ENCODE data around the gene COL8A1.
"Not testable (repeated sequence)": the region's sequence is repeated elsewhere in the genome, so short reads cannot be mapped to it uniquely, and the experiment has no call there.

Gene COL8A1

DNA sequence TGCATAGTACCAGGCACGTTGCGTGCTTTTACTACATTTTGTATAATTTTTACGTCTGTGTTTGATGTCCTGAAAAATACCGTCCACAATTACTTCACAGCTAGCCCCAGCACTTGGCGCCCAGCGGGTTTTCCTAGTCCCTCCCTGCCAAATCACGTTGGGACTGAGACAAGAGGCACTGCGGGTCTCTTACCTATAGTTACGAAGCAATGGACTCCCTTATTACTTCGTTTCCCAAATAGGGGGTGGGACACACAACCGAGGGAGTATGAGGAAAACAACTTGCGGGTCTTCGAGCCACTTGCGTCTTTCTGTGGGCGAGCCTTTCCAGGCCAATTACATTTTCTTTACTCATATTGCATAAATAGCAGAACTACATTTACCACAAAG, 178.6 kb downstream of the COL8A1 start:
- no peak for DNase-seq

- peak; percentile 92 for DNase-seq
Observed at GRCh38 chr3:99817437-99818240, 179.2 kb downstream of the COL8A1 start, which contains the start of gene CMSS1. TSS of gene CMSS1 (plus strand) at chr3:99817862.

GRCh38 chr3:99818818-99819217, 180.4 kb downstream of the COL8A1 start:
- no peak for DNase-seq

- no peak for DNase-seq
Observed at GRCh38 chr3:99823723-99824711, 185.6 kb downstream of the COL8A1 start.

- no peak for DNase-seq
Observed at GRCh38 chr3:99825004-99825640, 186.7 kb downstream of the COL8A1 start.

DNA sequence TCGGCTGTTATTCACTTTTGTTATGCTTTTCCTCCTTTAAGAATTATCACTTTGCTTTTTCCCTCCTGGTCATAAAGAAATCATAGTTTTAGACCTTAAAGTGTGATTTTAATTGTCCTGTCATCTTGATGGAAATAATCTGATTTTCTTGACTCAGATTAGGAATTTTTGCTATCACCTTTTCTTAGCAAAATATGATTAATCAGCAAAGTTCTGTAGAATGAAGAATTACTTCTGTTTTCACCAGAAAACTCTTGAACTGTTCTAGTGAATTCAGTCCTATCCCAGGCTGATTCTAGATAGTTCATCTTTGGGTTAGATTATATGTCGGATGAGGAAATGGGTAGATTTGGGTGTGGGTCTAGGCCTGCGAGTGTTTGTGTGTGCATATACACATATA, 191.4 kb downstream of the COL8A1 start:
- DNase-seq: no peak

DNA sequence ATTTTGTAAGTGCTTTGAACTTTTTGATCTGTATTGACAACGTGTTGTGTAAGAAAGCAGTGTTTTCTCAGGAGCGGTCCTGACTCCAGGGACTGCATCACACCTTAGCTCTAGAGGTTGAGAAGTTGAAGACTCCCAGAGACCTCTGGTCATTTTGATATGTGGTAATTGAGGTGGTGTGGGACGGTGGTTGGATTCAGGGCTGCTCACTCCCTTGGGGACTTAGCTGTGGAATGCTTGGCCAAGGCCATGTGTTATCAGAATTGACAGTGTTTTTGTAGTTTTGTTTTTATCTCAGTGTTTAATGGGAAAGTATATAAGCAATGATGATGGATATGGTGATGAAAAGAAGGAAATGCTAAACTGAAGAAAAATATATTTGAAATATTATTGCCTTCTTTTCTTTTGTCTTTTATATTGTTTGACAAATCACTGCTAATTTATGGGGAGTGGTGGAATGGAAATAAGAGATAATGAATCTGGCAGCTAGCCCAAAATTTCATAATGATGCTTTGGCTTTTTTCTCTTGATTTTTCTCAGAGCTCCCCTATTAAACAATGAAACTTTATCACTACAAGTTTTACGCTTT, 195.3 kb downstream of the COL8A1 start:
- no peak for DNase-seq

- no peak for DNase-seq
Observed at GRCh38 chr3:99834211-99834957, 196.0 kb downstream of the COL8A1 start.

DNA sequence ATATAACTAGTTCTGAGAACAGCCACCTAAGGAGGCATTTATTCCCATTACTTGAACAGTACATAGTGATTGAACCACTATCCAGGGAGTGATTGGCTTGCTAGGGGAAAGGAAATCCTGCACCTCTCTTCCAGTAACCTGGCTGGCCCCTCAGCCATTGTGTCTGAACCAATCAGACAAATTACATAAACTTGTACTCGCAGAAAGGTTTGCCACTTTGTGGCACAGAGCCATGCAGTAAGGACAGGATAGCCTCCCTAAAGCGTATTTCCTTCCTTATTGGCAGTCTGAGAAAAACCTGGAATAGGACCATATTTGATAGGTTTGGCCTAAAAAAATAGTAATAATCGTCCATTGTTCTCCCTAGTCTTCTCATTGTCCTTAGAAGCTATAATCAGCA, 198.3 kb downstream of the COL8A1 start:
- no peak for DNase-seq

- DNase-seq: no peak
Observed at GRCh38 chr3:99837715-99838114, 199.3 kb downstream of the COL8A1 start.

DNA sequence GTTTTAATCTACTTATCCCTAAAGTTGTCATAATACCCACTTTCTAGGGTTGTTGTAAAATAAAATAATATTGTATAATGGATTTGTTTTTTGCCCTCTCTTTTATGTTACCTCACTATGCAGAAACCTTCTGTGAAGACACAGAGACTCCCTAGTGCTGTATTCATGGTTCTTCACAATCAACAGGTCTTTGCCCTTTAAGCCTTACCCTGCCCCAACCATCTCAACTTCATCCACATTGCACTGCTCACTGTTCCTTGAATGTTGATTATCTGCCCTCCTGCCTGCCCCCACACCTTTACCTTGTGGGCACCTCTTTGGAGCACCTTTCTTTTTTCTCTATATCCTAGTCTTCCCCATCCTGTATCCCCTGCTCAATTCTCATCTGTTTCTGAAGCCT, 200.4 kb downstream of the COL8A1 start:
- no peak for DNase-seq

GRCh38 chr3:99839613-99840012, 201.2 kb downstream of the COL8A1 start:
- DNase-seq: no peak

GRCh38 chr3:99841949-99842348, 203.6 kb downstream of the COL8A1 start:
- DNase-seq: not testable (repeated sequence)

- DNase-seq: no peak
Observed at GRCh38 chr3:99842826-99843589, 204.6 kb downstream of the COL8A1 start.

GRCh38 chr3:99843590-99844258, 205.3 kb downstream of the COL8A1 start:
- no peak for DNase-seq

- DNase-seq: no peak
Observed at GRCh38 chr3:99845331-99845730, 206.9 kb downstream of the COL8A1 start.

DNA sequence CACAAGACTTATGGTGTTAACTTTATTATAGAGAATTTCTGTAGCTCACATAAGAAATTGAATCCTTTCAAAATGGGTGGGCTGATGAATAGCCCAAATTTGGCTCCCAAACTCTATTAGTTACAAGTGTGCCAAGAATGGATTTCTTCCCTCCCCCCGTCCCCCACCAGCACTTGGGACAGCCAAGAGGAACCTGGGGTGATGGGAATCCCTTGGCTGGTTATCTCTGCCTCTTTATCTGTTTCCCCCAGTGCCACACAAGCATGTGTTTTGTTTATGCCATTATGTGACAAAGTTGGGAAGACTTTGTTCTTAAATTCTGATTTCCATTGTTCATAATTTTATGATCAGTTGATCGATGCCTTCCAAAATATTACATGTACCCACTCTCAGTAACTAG, 207.6 kb downstream of the COL8A1 start:
- no peak for DNase-seq

DNA sequence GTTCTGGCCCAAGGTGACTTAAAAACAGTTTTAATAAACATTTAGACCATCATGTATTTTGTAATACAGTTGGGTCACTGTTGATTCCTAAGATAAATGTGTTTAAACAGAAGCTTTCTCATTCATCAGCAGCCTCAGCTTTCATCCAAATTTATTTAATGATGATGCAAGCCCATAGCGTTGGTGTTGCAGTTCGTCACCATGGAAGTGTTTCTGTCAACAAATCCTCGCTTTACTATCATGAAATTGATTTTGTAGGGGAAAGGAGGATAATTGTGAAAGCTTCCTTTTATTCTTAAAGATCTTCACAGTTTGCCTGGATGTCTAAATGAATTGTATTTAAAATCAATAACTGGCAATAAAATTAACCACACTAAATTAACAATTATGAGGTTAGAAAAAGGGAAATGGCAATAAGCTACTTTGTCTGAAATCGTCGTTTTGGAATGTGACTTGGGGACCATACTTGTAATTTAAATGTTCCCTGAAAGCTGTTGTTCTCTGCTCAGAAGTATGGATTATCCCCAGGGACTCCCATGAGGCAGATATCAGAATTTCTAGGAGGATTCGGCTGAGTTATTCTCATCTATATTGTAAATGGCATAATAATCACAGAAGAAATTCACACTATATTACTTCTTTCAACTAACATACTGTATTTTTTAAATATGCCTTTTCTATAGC, 208.2 kb downstream of the COL8A1 start:
- DNase-seq: no peak

- DNase-seq: no peak
Observed at GRCh38 chr3:99848433-99848832, 210.0 kb downstream of the COL8A1 start.
